Measurements from ENCODE around the gene CFAP126.
"Not testable (repeated sequence)": the region's sequence is repeated elsewhere in the genome, so short reads cannot be mapped to it uniquely, and the experiment has no call there.

- not testable (repeated sequence) for TF ChIP-seq CTCF, POLR2A (IDR thresholded peaks at IDR 0.05)
Measured at GRCh38 chr1:161406551-161406950, 38.9 kb upstream of the CFAP126 start.

Data from tibial nerve (tissue), 3 donors.